Activated T-helper 1 cell treated with anti-CD3 and anti-CD28 coated beads, Interleukin-2, amount 50 U/mL, for 16 hours (primary cell): Measurements from ENCODE around the gene PCSK5.
A peak's percentile ranks its signal among the peaks of the same experiment; 100 is the strongest.

Experiments used
- DNase-seq, 2 donors: peaks; one replicate each; pipeline ENCODE4 v3.0.0-alpha.2; 2020; ENCODE audit warnings: low read depth in 1 of 2, low spot score in 1 of 2

The PCSK5 gene

GRCh38 chr9:76374783-76375559 lies 484.5 kb downstream of the PCSK5 start:
- DNase-seq = no peak

- no peak for DNase-seq
These were observed 487.3 kb downstream of the PCSK5 start for GRCh38 chr9:76377791-76378190.

- no peak for DNase-seq
These were observed 488.0 kb downstream of the PCSK5 start for GRCh38 chr9:76378367-76379073.

- DNase-seq = no peak
These were observed 489.0 kb downstream of the PCSK5 start for GRCh38 chr9:76379494-76379893.

GRCh38 chr9:76390656-76391055 lies 500.2 kb downstream of the PCSK5 start:
- DNase-seq = no peak

- DNase-seq = peak; percentile 87 to 91
These were observed 503.9 kb downstream of the PCSK5 start, which contains the start of gene RFK for GRCh38 chr9:76394195-76394959. TSS of gene RFK (minus strand) at chr9:76394426. CDS start at chr9:76394171, 255 bp downstream.

- DNase-seq = peak; percentile 11 to 22
These were observed 504.4 kb downstream of the PCSK5 start for GRCh38 chr9:76394960-76395252.

GRCh38 chr9:76395381-76395780 lies 504.9 kb downstream of the PCSK5 start:
- no peak for DNase-seq

- DNase-seq = no peak
These were observed 505.7 kb downstream of the PCSK5 start for GRCh38 chr9:76396144-76396543.

- DNase-seq = no peak
These were observed 506.1 kb downstream of the PCSK5 start for GRCh38 chr9:76396597-76396996.

- DNase-seq = no peak
These were observed 509.4 kb downstream of the PCSK5 start for GRCh38 chr9:76399856-76400255.

- no peak for DNase-seq
These were observed 510.1 kb downstream of the PCSK5 start for GRCh38 chr9:76400534-76401096.

GRCh38 chr9:76401176-76401575 lies 510.7 kb downstream of the PCSK5 start:
- DNase-seq = no peak

- DNase-seq = no peak
These were observed 511.3 kb downstream of the PCSK5 start for GRCh38 chr9:76401580-76402354.

GRCh38 chr9:76403352-76403751 lies 512.9 kb downstream of the PCSK5 start:
- no peak for DNase-seq

- DNase-seq = no peak
These were observed 513.9 kb downstream of the PCSK5 start for GRCh38 chr9:76404401-76404800.

- no peak for DNase-seq
These were observed 514.9 kb downstream of the PCSK5 start for GRCh38 chr9:76405340-76405739.

GRCh38 chr9:76405868-76406267 lies 515.4 kb downstream of the PCSK5 start:
- no peak for DNase-seq
